ENCODE results near the gene NHERF2.

NHERF2 gene

DNA sequence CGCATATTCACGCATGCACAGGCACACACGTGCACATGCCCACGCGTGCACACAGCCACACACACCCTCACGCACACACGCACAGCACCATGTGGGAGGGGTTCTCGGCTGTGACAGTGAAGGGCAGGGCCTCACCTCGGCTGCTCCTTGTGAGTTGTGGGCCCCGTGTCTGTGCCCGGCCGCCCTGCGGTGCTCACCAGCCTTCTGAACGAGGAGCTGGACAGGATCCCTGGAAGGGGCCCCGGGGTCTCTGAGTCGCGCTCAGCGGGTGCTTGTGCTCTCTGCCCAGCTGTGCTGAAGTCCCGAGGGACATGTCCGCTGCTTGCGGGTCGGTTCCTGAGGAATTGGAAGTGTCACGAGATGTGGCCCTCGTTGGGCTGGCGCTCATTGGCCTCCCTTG is 37.2 kb downstream of the NHERF2 start:
- no peak for DNase-seq

DNA sequence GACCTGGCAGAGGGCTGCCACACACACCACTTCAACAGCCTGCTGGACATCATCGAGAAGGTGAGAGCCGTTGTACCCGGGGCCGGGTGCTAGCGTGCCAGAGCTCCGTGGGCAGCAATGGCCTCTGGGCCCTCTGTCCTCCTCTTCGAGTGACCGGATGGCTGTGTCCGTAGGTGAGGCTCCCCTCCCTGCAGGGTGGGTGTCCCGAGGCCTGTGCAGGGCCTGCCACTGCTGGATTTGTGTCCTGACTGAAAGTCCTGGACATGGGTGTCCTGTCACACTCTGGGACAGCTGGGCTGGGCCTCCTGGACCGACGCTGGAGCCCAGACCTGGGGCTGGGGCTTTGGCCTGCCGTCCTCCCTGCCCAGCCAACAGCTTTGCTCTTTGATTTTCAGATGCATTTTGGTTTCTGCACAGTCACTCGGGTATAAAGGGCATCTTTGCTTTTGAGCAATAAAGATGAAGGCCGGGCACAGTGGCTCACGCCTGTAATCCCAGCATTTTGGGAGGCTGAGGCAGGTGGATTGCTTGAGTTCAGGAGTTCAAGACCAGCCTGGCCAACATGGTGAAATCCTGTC is 37.8 kb downstream of the NHERF2 start:
- DNase-seq = no peak

DNA sequence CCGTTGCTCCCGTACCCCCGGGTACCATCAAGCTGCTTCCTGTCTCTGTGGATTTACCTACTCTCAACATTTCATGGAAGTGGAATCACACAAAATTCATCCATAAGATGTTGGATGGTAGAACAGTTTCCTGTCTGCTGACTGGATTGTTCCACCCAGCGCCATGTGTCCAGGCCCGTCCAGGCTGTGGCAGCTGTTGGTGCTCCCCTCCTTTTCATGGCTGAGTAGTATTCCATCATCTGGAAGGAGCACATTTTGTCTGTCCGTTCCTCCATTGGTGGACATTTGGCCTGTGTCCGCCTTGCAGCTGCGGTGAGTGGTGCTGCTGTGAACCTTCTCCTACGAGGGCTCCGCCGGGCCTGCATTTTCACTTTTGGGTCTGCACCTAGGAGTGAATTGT is 39.4 kb downstream of the NHERF2 start:
- DNase-seq = no peak

DNA sequence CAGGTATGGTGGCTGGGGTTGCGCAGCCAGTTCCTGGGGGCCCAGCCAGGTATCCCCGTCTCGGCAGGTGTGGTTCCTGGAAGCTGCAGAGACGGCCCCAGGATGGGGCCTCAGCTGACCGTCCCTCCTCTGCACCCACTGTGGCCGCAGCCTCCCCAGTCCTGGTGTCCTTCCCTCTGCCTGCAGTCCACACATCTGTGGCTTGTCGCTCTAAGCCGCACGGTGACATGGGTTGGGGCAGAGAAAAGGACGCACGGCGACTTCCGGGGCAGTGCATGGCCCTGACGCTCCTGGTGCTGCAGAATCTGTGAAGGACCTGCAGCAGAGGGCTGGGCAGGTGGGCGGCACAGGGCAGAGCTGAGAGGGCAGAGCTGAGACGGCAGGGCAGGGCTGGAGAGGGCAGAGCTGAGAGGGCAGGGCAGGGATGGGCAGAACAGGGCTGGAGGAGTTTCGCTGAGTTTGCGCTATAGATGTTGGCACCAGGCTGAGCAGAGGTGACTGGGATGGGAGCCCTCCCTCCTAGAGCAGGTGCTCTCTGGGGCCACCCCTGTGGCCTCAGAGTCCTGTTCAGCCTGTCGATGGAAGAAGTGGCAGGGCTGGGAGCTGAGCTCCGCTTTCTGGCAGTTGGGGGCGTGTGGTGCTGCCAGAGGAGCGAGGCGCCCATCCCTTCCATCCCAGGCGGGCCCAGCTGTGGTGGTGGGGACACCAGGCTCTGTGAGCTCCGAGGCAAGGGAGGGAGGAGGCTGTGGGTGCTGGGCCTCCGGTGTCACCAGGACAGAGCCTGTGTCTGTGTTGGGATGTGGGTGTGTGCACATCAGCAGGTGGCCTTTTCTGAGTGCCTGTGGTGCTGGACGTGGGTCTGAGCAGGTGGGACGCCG is 44.1 kb downstream of the NHERF2 start:
- no peak for DNase-seq

DNA sequence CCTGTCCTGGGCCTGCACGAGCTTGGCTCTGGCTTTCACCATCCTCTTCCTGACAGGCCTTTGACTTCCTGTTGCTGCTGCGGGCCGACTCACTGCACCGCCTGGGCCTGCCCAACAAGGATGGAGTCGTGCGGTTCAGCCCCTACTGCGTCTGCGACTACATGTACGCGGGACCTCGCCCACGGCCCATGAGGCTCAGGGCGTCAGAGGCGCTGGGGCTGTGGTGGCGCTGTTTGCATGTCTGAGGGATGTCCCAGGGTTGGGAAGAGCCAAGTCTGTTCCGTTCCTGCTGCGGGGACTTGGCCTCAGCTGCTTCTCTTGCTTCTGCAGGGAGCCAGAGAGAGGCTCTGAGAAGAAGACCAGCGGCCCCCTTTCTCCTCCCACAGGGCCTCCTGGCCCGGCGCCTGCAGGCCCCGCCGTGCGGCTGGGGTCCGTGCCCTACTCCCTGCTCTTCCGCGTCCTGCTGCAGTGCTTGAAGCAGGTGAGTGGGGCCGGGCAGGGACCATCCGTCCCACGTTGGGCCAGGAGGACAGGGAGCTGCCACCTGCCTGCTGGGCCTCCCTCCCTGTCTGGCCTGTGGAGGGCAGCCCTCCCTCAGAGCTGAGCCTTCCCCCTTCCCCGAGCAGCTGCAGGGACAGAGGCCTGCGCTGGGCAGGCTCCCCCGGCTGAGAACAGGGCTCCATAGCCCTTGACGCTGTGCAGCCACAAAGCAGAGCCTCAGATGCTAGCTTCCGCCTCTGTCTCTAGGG is 44.9 kb downstream of the NHERF2 start:
- no peak for DNase-seq

DNA sequence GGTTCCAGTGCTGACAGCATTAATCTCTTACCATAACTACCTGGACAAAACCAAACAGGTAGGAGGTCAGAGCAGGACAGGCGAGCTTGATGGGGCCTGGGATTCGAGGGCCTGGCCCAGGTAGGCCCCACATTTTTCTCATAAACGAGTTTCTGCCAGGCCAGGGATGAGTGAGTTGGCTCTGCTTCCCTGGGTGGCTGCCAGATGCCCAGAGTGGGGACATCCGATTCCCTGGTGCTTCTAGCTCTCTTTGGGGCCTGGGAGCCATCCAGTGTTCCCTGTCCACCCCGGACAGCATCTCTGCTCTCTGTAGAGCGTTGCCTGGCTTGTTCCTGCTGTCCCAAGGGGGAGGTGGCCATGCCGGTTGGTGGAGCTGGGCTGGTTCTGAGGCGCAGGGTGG is 46.2 kb downstream of the NHERF2 start:
- DNase-seq = no peak

DNA sequence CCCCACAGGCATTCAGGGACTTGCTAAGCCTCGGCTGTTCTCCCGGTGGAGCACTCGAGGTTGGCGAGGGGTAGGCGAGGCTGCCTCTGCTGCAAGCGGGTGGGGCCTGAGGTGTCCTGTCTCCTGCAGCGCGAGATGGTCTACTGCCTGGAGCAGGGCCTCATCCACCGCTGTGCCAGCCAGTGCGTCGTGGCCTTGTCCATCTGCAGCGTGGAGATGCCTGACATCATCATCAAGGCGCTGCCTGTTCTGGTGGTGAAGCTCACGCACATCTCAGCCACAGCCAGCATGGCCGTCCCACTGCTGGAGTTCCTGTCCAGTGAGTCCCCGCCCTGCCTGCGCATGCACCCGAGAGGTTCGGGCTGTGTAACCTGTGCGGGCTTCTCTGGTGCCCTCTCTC is 47.4 kb downstream of the NHERF2 start:
- no peak for DNase-seq

DNA sequence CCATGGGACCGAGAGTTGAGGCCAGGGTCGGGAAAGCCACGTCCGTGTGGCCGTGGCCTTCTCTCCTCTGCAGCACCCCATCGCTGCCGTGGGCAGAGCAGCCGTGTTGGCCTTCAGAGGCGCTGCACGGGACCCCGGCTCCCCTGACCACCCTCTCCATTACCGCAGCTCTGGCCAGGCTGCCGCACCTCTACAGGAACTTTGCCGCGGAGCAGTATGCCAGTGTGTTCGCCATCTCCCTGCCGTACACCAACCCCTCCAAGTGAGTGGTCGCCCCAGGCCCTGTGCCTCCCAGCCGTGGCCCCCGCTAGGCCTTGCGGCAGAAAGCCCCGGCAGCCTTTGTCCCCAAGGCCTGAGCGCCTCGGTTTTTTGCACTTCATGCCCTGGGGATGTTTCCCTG is 48.9 kb downstream of the NHERF2 start:
- DNase-seq = no peak

DNA sequence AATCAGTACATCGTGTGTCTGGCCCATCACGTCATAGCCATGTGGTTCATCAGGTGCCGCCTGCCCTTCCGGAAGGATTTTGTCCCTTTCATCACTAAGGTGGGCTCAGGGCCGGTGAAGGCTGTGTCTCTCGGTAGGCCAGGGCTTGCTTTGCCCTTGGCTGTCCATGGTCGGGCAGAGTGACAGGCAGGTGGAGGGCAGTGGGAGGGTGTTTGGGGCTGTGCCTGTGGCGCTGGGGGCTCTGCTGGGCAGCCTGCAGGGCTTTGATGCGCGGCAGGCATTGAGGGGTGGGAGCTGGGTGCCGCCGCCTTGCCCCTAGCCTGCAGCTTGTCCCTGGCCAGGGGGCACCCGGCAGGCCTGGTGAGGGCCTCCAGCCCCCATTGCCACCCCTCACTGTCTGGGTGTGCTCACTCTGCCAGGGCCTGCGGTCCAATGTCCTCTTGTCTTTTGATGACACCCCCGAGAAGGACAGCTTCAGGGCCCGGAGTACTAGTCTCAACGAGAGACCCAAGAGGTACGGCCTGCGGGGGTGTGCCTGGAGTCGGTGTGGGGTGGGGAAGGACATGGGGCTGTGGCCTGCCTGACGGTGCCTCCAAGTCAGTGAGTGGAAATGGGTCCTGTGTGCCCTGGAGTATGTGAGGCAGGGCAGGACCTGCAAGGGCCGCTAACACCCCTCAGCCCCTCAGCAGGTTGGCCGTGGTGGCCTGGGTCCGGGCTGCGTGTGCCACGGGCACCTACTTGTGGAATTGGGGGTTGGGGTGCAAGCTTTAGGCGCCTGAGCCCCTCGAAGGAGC is 49.6 kb downstream of the NHERF2 start:
- no peak for DNase-seq

DNA sequence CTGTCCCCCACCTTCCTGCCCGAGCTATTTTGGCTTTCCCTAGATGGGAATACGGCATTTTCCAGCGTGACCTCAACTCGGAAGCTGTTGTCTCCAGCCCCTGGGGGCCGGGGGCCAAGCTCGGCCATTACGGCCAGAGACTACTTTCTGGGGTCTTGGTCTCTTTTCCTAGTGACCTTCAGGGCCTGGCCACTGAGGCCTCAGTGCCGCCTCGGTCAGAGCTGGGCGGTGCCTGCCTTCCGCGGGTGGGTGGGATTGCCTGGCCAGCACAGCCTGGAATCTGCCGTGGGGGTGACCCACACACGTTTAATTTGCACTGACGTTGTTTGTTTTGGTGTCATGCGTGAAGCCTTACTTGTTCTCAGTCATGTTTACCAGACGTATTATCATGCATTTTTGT is 50.3 kb downstream of the NHERF2 start:
- no peak for DNase-seq

DNA sequence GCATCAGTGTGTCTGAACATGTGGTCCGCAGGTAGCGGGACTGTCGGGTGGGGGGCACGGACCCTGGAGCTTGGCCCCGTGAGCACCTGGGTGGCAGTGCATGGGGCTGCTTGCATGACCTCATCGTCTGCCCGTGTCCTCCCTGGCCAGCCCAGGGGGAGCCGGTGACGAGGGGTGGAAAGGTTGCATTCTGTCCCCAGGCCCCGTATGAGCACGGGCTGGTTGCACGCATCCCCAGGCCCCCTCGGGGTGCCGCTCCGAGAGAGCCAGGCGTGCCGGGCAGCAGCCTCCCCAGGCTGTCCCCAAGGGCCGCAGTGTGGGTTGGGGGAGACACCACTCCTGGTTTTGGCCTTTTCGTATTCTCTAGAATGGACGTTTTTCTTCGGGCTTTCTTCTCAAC is 51.0 kb downstream of the NHERF2 start:
- no peak for DNase-seq

DNA sequence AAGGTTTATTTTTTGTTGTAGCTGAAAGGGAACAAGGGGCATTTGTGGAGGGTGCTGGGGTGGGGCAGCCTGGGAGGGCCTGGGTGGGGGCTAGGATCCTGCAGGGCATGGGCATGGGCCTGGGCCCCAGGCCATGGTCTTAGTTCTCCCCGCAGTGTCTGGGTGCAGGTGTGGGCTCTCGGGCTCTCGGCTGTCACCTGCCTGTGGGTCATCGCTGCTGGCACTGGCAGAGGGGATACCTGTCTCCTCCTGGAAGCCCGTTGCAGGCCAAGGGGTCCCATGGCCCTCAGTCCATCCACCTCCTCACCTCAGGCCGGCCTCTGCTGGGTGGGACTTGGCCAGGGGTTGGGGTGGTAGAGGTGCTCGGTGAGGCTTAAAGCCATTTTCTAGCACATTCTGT is 51.4 kb downstream of the NHERF2 start:
- no peak for DNase-seq

DNA sequence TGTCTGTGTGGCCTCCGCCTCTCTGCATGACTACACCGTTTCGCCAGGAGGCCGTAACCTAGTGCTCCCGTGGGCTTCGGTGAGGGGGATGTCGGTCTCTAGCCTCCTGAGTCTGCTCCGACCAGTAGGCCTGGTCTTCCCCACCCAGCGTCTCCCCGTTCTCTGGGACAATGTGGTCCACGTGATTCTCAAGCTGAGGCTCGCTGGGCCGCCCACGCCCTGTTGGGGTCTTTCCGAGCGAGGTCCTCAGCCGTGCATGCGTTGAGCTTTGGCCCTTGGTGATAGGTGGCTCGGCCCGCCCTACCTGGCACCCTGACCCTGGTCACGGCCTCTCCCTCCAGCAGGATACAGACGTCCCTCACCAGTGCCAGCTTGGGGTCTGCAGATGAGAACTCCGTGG is 52.0 kb downstream of the NHERF2 start:
- DNase-seq = no peak

DNA sequence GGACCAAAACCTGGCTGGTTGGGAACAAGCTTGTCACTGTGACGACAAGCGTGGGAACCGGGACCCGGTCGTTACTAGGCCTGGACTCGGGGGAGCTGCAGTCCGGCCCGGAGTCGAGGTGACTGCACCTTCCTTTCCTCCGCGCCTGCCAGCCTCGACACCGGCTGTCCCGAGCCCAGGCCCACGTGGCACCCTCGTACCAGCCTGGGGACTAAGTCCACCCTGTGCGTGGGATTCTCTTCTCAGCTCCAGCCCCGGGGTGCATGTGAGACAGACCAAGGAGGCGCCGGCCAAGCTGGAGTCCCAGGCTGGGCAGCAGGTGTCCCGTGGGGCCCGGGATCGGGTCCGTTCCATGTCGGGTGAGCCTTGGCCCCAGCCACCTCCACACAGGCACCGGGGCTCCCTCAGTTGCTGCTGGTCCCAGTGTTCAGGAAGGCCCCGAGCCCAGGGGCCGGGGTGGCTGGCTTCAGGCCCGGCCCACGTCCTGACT is 52.7 kb downstream of the NHERF2 start:
- no peak for DNase-seq

DNA sequence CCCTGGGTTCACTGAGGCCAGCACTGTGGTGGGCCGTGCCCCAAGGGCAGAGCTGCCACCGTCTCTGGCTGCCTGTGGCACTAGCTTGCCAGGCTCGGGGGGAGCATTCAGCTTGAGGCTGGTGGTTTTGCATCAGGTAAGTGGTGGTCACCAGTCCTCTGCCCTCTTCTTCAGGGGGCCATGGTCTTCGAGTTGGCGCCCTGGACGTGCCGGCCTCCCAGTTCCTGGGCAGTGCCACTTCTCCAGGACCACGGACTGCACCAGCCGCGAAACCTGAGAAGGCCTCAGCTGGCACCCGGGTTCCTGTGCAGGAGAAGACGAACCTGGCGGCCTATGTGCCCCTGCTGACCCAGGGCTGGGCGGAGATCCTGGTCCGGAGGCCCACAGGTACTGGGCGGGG is 53.3 kb downstream of the NHERF2 start:
- no peak for DNase-seq

DNA sequence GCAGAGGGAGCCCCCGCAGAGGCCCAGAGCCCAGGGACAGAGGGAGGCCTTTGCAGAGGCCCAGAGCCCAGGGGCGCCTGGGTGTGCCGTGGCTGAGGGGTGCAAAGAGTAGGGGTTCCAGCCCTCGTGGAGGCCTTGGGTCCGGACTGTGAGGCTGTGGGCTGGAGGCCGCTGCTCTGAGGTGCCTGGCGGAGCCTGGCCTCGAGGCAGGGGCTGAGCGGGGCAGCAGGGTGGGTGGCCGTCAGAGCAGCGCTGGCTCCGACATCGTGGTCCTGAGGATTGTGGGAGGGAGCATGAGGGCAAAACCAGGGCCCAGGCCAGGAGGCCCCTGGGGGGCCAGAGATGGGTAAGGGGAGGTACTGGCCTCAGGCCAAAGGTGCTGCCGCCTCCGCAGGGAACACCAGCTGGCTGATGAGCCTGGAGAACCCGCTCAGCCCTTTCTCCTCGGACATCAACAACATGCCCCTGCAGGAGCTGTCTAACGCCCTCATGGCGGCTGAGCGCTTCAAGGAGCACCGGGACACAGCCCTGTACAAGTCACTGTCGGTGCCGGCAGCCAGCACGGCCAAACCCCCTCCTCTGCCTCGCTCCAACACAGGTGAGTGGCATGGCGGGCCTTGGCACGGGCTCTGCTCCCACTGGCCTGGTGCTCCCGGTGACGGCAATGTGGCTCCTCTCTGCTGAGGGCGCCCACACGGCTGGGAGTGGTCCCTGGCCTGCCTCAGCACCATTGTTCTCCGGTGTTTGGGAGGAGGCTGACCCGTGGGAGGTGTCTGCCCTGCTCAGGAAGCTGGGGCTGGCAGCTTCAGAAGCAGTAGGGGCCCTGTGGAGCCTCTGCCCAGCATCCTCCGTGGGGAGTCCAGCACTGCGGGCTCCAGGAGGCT is 54.7 kb downstream of the NHERF2 start:
- DNase-seq = no peak

DNA sequence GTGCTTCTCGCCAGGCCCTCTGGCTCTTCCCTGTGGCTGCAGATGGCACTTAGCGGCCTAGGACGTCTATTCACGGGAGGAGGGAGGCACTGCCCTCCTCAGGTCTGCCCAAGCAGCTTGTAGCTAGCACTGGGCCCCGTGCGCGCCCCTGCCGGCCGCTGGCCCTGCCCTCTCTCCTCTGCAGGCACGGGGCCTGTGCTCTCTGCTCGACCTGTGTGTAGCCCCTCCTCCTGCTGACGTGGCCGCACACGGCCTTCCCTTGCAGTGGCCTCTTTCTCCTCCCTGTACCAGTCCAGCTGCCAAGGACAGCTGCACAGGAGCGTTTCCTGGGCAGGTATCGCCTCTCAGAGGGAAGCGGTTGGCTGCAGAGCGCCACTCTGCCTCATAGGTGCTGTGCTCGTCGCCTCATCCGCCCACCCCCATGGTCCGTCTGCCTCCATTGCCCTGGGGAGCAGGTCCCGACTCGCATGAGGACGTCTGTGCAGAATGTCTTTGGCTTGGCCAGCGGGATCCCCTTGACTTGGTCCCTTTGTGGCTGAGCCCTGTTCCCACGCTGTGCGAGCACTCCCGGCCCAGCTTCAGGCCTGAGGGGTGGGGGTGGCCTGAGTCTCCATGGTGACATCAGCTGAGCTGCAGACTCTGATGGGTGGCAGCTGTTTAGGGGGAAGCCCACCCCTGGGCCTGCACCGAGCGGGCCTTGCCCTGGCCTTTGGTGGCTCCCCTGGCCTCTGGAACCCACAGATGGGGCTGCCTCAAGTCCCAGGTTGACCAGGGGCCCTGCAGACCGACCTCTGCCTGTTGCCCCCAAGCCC is 55.7 kb downstream of the NHERF2 start:
- DNase-seq = no peak

DNA sequence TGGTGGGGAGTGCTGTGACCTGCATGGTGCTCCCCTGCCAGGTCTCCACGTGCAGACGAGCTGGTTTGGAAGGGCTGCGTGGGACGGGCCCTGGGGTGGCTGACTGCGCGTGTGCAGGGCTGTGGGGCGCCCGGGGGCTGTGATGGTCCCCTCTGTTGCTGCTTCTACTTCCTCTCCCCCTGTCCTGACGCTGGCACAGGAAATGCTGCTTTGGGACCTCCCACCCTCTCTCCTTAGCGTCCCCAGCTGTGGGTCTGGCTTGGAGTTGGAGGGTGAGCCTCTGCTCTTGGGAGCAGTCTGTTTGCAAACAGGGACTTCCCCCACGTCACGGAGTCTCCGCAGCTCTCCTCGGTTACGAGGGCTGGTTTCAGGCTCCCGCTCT is 56.3 kb downstream of the NHERF2 start:
- no peak for DNase-seq

DNA sequence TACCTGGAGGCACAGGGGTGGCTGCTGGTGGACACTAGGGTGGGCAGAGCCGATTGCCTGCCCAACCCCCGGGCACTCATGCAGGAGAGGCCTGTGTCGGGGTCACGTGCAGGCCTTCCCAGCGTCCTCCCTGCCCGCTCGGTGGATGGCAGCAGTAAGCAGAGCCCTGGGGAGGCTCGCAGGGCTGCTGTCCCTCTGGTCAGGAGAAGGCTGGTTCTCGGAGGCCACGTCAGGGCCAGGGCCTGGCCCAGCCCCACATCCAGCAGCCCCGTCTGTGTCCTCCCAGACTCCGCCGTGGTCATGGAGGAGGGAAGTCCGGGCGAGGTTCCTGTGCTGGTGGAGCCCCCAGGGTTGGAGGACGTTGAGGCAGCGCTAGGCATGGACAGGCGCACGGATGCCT is 56.7 kb downstream of the NHERF2 start:
- DNase-seq = no peak

DNA sequence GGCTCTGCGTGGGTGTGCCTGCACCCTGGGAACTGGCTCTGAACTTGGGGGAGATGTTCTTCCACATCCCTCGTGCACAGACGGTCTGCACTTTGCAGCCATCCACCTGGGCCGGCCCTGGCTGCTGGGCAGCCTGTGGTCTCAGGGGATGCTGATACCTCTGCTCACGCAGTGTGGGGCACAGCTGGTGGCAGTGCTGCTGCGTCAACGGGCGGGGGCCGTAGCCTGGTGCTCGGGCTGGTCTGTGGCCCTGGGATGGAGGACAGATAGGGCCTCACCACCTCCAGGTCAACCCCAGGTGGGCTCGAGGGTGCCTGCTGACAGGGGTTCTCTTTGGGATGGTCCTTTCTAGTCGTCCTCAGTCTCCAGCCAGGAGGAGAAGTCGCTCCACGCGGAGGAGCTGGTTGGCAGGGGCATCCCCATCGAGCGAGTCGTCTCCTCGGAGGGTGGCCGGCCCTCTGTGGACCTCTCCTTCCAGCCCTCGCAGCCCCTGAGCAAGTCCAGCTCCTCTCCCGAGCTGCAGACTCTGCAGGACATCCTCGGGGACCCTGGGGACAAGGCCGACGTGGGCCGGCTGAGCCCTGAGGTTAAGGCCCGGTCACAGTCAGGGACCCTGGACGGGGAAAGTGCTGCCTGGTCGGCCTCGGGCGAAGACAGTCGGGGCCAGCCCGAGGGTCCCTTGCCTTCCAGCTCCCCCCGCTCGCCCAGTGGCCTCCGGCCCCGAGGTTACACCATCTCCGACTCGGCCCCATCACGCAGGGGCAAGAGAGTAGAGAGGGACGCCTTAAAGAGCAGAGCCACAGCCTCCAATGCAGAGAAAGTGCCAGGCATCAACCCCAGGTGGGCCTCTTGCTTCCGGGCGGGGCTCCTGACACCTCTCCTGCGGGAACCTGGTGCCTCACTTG is 57.4 kb downstream of the NHERF2 start:
- DNase-seq = no peak
